HepG2 (cell line): ENCODE data around the gene JAK1. TPM values are rescaled to one million over a fixed set of nuclear protein-coding genes. Genes with fewer than 3 reads are reported as not detected.

ENCODE experiments used
- ATAC-seq: fragments of 200-7000 bp; cut with Tn5 transposase; 3 replicates; pipeline ENCODE4 v1.9.1; 2020; ENCODE audit warnings: mild to moderate bottlenecking, moderate library complexity
- BruUV-seq: library from RNA; stranded (reverse); fragments of 400-500 nt; replicated peaks from 2 replicates; lab custom pipeline; 2021; lab: Mats Ljungman, UMichigan
- CTCF ChIA-PET: fragments of 300-600 bp; formaldehyde crosslinking; extraction: SDS; loops from one replicate; lab custom pipeline; 2021; ENCODE audit warnings: low total read pairs, inconsistent platforms, low intra/inter-chr PET ratio; lab: Yijun Ruan, JAX
- POLR2A ChIA-PET: fragments of 350-600 bp; sonication (Branson Sonifier 250); formaldehyde crosslinking; loops from one replicate; lab custom pipeline; 2020; ENCODE audit warnings: antibody characterized with exemption, inconsistent platforms; lab: Yijun Ruan, JAX
- DNase-seq: peaks from one replicate; pipeline ENCODE4 v3.0.0-alpha.2; 2015; ENCODE audit warnings: low spot score
- FAIRE-seq: peaks from 3 replicates; lab custom pipeline; 2011; peaks lifted over from hg19 to GRCh38; lab: Jason Lieb, UNC
- H2AFZ ChIP-seq: one replicate; pipeline ENCODE4 v1.6.1; 2011; ENCODE audit warnings: low read length, inconsistent platforms
- H3K27ac ChIP-seq: fragments of 300-600 bp; 3 replicates; pipeline ENCODE4 v1.8.0; 2011; ENCODE audit warnings: mixed run types, mild to moderate bottlenecking, mixed read lengths, low read length, inconsistent platforms; ENCODE audit not compliant: insufficient read depth; ENCODE audit errors: extremely low read length
- H3K27me3 ChIP-seq, 2 experiments: fragments of 200-600 bp in 1 of 2; 2 replicates in 1 of 2; 3 replicates in 1 of 2; pipeline versions ENCODE4 v1.6.0 to v1.8.0; 2011; ENCODE audit warnings: low read length in 2 of 2, mild to moderate bottlenecking in 2 of 2, moderate library complexity in 2 of 2, inconsistent platforms in 1 of 2; ENCODE audit not compliant: insufficient read depth in 2 of 2, control insufficient read depth in 1 of 2
- H3K36me3 ChIP-seq, 2 experiments: fragments of 200-600 bp in 1 of 2; replicated peaks in 1 of 2; 2 replicates in 1 of 2; 3 replicates in 1 of 2; pipeline versions ENCODE4 v1.5.1 to v1.8.0; 2011; ENCODE audit warnings: low read length in 2 of 2, inconsistent platforms in 1 of 2; ENCODE audit not compliant: insufficient read depth in 2 of 2, control insufficient read depth in 1 of 2
- H3K4me1 ChIP-seq: 2 replicates; pipeline ENCODE4 v1.5.1; 2012; ENCODE audit warnings: low read length, inconsistent platforms; ENCODE audit not compliant: insufficient read depth
- H3K4me2 ChIP-seq: 2 replicates; pipeline ENCODE4 v1.6.0; 2011; ENCODE audit warnings: low read depth, low read length, inconsistent platforms
- H3K4me3 ChIP-seq, 3 experiments: fragments of 200-600 bp in 1 of 3; sonication (generic), shearing (Covaris generic) in 1 of 3; replicated peaks in 1 of 3; 2 replicates each; pipeline ENCODE4 v1.5.1; 2011 to 2016; ENCODE audit warnings: low read length in 3 of 3, inconsistent platforms in 2 of 3, low read depth in 2 of 3, mild to moderate bottlenecking in 2 of 3, control low read depth in 1 of 3, mixed read lengths in 1 of 3; ENCODE audit not compliant: insufficient read depth in 1 of 3
- H3K79me2 ChIP-seq: one replicate; pipeline ENCODE4 v1.6.1; 2011; ENCODE audit warnings: low read length, inconsistent platforms; ENCODE audit not compliant: insufficient read depth
- H3K9ac ChIP-seq: 2 replicates; pipeline ENCODE4 v1.6.0; 2011; ENCODE audit warnings: mild to moderate bottlenecking, low read depth, low read length, inconsistent platforms; ENCODE audit not compliant: insufficient read depth
- H3K9me3 ChIP-seq: 2 replicates; pipeline ENCODE4 v1.5.1; 2012; ENCODE audit warnings: mild to moderate bottlenecking, low read length
- H4K20me1 ChIP-seq: 2 replicates; pipeline ENCODE4 v1.6.0; 2011; ENCODE audit warnings: inconsistent platforms, mild to moderate bottlenecking, low read length, moderate library complexity; ENCODE audit not compliant: insufficient read depth
- CBFB ChIP-seq: sonication (generic); formaldehyde crosslinking; IDR thresholded peaks from 2 replicates; pipeline ENCODE4 v1.4.0; 2020; ENCODE audit warnings: missing genetic modification reagents
- FOXK2 ChIP-seq: fragments of 450-650 bp; IDR thresholded peaks from 2 replicates; pipeline ENCODE4 v1.6.1; 2016
- HNF4G ChIP-seq, 2 experiments: sonication (generic) in 1 of 2; formaldehyde crosslinking in 1 of 2; IDR thresholded peaks; 2 replicates each; pipeline versions ENCODE4 v1.4.0 to v1.6.1; 2011 to 2020; ENCODE audit warnings: borderline replicate concordance in 2 of 2, low read depth in 2 of 2, mild to moderate bottlenecking in 2 of 2, low read length in 1 of 2, missing genetic modification reagents in 1 of 2, moderate library complexity in 1 of 2
- MAZ ChIP-seq, 2 experiments: sonication (generic) in 1 of 2; formaldehyde crosslinking in 1 of 2; IDR thresholded peaks; 2 replicates each; pipeline versions ENCODE4 v1.5.0 to v1.6.1; 2012 to 2020; ENCODE audit warnings: low read depth in 2 of 2, mild to moderate bottlenecking in 2 of 2, borderline replicate concordance in 1 of 2, improper control_type of control experiment in 1 of 2, low read length in 1 of 2, missing genetic modification reagents in 1 of 2, moderate library complexity in 1 of 2
- NR2C2 ChIP-seq: sonication (generic); formaldehyde crosslinking; IDR thresholded peaks from 2 replicates; pipeline ENCODE4 v1.4.0; 2020; ENCODE audit warnings: missing genetic modification reagents, mild to moderate bottlenecking, moderate library complexity, borderline replicate concordance
- PPARG ChIP-seq: conservative IDR thresholded peaks from 2 replicates; pipeline ENCODE4 v1.6.1; 2016; ENCODE audit warnings: missing biosample characterization, missing genetic modification reagents
- SP1 ChIP-seq, 2 experiments: fragments of 450-650 bp in 1 of 2; sonication (generic) in 1 of 2; formaldehyde crosslinking in 1 of 2; IDR thresholded peaks; 2 replicates each; pipeline versions ENCODE4 v1.4.0 to v1.6.1; 2016 to 2020; ENCODE audit warnings: missing genetic modification reagents in 1 of 2
- TBP ChIP-seq: sonication (generic); formaldehyde crosslinking; IDR thresholded peaks from 2 replicates; pipeline ENCODE4 v1.5.0; 2020; ENCODE audit warnings: missing genetic modification reagents
- ZBTB42 ChIP-seq: sonication (generic); formaldehyde crosslinking; IDR thresholded peaks from 2 replicates; pipeline ENCODE4 v1.5.0; 2020; ENCODE audit warnings: mild to moderate bottlenecking, missing genetic modification reagents
- ZNF34 ChIP-seq: sonication (generic); formaldehyde crosslinking; IDR thresholded peaks from 2 replicates; pipeline ENCODE4 v1.4.0; 2020; ENCODE audit warnings: mild to moderate bottlenecking, missing genetic modification reagents, borderline replicate concordance
- ZNF629 ChIP-seq: sonication (generic); formaldehyde crosslinking; conservative IDR thresholded peaks from 2 replicates; pipeline ENCODE4 v1.5.0; 2020; ENCODE audit warnings: missing genetic modification reagents
- ZSCAN5A ChIP-seq: sonication (generic); formaldehyde crosslinking; IDR thresholded peaks from 2 replicates; pipeline ENCODE4 v1.8.0; 2022; ENCODE audit warnings: mild to moderate bottlenecking, missing genetic modification reagents, borderline replicate concordance
- WGBS: methylation state at CpG from one replicate; pipeline ENCODE4 v1.1.6; 2017; ENCODE audit warnings: low lambda C conversion rate; 5-methylcytosine and 5-hydroxymethylcytosine counted together
- in situ Hi-C: cut with HindIII; loops from 2 replicates; pipeline ENCODE4 v1.10.0; 2017; ENCODE audit warnings: low pct_unique_long_range_greater_than_20kb; ENCODE audit not compliant: extremely low pct_ligation_motif_present
- intact Hi-C: fragments of 100-400 bp; cut with micrococcal nuclease; formaldehyde crosslinking; loops from one replicate; pipeline ENCODE4 v1.10.0; 2022; ENCODE audit not compliant: unreplicated experiment
- polyA plus RNA-seq, 8 experiments: library from polyadenylated mRNA; depleted of rRNA in 3 of 8; stranded (reverse) in 7 of 8; unstranded in 1 of 8; fragments of >200 nt; fragmentation: Illumina TruSeq in 4 of 8; extraction: Trizol in 4 of 8; gene quantifications; 2 replicates each; pipeline versions ENCODE4 v1.2.1 to v1.2.3, GENCODE V29; 2011 to 2016; ENCODE audit warnings: low read depth in 4 of 8, missing spikeins in 1 of 8, mixed read lengths in 1 of 8; ENCODE audit not compliant: insufficient read depth in 1 of 8
- total RNA-seq, 5 experiments: library from RNA; depleted of rRNA; stranded (reverse); fragments of >200 nt; fragmentation: Illumina TruSeq; extraction: Trizol; gene quantifications; 2 replicates each; pipeline ENCODE4 v1.2.3, GENCODE V29; 2016; ENCODE audit warnings: low read depth in 1 of 5
- TF ChIP-seq, protein P1 (sequence below): sonication (generic); formaldehyde crosslinking; IDR thresholded peaks from 2 replicates; pipeline ENCODE4 v1.5.1; 2020; ENCODE audit warnings: missing genetic modification reagents, mild to moderate bottlenecking, borderline replicate concordance
- TF ChIP-seq, protein P2 (sequence below): sonication (generic); formaldehyde crosslinking; IDR thresholded peaks from 2 replicates; pipeline ENCODE4 v1.4.0; 2020; ENCODE audit warnings: mild to moderate bottlenecking, missing genetic modification reagents
- TF ChIP-seq, protein P3 (sequence below): IDR thresholded peaks from 2 replicates; pipeline ENCODE4 v1.6.1; 2012; ENCODE audit warnings: low read length, improper control_type of control experiment

The JAK1 gene
- total and polyA plus RNA-seq, 2 of the 13 experiments (the other 11 are each of a cell fraction or from before 2014, with no cell fraction given) = 23.9 to 42.4 TPM

DNA sequence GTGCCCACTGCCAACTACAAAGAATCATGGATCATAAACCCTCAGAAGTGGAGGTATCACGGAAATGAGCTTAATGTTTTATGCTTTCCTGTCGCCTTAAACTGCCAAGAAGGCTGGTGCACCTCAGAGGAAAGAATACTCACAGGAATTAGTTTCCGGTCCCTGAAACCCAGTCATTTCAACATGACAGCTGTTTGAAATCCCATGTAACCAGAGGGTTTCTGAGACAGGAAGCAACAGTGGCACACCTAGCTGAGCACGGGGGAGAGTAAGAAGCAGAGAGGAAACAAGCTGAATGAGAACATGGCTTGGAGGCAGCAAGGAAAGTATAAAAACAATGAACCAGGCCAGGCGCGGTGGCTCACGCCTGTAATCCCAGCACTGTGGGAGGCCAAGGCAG, 3.9 kb downstream of the JAK1 start (continued):
- TF ChIP-seq ZBTB42 (CRISPR knock-in tag) (no peak), FOXK2 (no peak), SP1 (IDR thresholded peaks at IDR 0.05) (no peak), SP1 (CRISPR knock-in tag; IDR thresholded peaks at IDR 0.05) (no peak), ZNF34 (CRISPR knock-in tag) (no peak), CBFB (CRISPR knock-in tag) (no peak)
- TF ChIP-seq, protein P1, sequence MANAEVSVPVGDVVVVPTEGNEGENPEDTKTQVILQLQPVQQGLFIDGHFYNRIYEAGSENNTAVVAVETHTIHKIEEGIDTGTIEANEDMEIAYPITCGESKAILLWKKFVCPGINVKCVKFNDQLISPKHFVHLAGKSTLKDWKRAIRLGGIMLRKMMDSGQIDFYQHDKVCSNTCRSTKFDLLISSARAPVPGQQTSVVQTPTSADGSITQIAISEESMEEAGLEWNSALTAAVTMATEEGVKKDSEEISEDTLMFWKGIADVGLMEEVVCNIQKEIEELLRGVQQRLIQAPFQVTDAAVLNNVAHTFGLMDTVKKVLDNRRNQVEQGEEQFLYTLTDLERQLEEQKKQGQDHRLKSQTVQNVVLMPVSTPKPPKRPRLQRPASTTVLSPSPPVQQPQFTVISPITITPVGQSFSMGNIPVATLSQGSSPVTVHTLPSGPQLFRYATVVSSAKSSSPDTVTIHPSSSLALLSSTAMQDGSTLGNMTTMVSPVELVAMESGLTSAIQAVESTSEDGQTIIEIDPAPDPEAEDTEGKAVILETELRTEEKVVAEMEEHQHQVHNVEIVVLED = no peak
- TF ChIP-seq, protein P2, sequence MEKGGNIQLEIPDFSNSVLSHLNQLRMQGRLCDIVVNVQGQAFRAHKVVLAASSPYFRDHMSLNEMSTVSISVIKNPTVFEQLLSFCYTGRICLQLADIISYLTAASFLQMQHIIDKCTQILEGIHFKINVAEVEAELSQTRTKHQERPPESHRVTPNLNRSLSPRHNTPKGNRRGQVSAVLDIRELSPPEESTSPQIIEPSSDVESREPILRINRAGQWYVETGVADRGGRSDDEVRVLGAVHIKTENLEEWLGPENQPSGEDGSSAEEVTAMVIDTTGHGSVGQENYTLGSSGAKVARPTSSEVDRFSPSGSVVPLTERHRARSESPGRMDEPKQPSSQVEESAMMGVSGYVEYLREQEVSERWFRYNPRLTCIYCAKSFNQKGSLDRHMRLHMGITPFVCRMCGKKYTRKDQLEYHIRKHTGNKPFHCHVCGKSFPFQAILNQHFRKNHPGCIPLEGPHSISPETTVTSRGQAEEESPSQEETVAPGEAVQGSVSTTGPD = no peak
- TF ChIP-seq, all 625 proteins: peak for 0

DNA sequence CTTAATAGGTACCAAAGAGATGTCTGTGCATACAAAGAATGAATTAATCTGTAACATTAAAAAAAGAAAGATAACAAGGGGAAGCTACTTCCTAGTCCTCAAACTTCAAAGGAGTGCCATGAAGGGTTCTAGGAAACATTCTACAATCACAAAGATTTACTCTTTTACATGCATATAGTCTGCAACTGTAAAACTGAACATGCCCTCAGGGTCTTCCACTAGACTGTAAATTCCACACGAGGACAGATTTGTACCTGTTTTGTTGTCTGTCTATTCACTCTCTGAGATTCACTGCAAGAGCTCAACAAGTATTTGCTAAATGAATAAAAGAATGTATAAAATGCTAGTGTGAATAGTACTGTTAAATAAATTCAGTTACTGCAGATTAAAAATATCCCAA, 4.4 kb downstream of the JAK1 start:
- no peaks in the 10 kb centered on the region for H3K36me3 ChIP-seq
- H4K20me1 ChIP-seq = peaks cover 13% of the 10 kb centered on the region; the same call in 1 of the 2 replicates
- FAIRE-seq = no peak
- 87% methylated on average over 1 of the region's 1 CpG for WGBS
- no peak overlapping the region for H2AFZ ChIP-seq
- ChIA-PET POLR2A (no interaction called here), CTCF (no interaction called here)
- H3K79me2 ChIP-seq = peaks cover 84% of the 10 kb centered on the region
- no peak overlapping the region for H3K4me2 ChIP-seq
- peaks cover 26% of the 10 kb centered on the region for H3K4me1 ChIP-seq
- H3K27me3 ChIP-seq = peaks cover 0 to 3% of the 10 kb centered on the region in 2 experiments; a peak in 2 of 5 replicates
- in situ Hi-C loops = loop anchor here (10.0 kb wide), 1 partner anchor 67 kb away; no protein-coding TSS in a partner anchor
- H3K9me3 ChIP-seq = no peaks in the 10 kb centered on the region
- no peak overlapping the region for H3K27ac ChIP-seq
- no peak for DNase-seq
- H3K4me3 ChIP-seq = no peak overlapping the region
- no peak overlapping the region for H3K9ac ChIP-seq
- no peak for ATAC-seq
- intact Hi-C loops = no loop called here
- no TSS peak for BruUV-seq
- TF ChIP-seq TBP (CRISPR knock-in tag) (no peak), MAZ (IDR thresholded peaks at IDR 0.05; ENCODE audit: borderline replicate concordance, low read depth, low read length) (no peak), MAZ (CRISPR knock-in tag; IDR thresholded peaks at IDR 0.05; ENCODE audit: low read depth) (no peak), NR2C2 (CRISPR knock-in tag) (no peak), ZSCAN5A (CRISPR knock-in tag) (no peak), ZNF629 (no peak), PPARG (CRISPR knock-in tag) (no peak), HNF4G (IDR thresholded peaks at IDR 0.05; ENCODE audit: borderline replicate concordance, low read depth, low read length) (no peak), HNF4G (CRISPR knock-in tag; IDR thresholded peaks at IDR 0.05; ENCODE audit: borderline replicate concordance, low read depth) (no peak)
- TF ChIP-seq, protein P3, sequence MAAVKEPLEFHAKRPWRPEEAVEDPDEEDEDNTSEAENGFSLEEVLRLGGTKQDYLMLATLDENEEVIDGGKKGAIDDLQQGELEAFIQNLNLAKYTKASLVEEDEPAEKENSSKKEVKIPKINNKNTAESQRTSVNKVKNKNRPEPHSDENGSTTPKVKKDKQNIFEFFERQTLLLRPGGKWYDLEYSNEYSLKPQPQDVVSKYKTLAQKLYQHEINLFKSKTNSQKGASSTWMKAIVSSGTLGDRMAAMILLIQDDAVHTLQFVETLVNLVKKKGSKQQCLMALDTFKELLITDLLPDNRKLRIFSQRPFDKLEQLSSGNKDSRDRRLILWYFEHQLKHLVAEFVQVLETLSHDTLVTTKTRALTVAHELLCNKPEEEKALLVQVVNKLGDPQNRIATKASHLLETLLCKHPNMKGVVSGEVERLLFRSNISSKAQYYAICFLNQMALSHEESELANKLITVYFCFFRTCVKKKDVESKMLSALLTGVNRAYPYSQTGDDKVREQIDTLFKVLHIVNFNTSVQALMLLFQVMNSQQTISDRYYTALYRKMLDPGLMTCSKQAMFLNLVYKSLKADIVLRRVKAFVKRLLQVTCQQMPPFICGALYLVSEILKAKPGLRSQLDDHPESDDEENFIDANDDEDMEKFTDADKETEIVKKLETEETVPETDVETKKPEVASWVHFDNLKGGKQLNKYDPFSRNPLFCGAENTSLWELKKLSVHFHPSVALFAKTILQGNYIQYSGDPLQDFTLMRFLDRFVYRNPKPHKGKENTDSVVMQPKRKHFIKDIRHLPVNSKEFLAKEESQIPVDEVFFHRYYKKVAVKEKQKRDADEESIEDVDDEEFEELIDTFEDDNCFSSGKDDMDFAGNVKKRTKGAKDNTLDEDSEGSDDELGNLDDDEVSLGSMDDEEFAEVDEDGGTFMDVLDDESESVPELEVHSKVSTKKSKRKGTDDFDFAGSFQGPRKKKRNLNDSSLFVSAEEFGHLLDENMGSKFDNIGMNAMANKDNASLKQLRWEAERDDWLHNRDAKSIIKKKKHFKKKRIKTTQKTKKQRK = no peak
